HG03558 (cell line): Measurements from ENCODE around the gene COBLL1.

Experiments
- ATAC-seq: cut with Tn5 transposase; IDR thresholded peaks from one replicate; pipeline ENCODE4 v1.9.1; 2021; ENCODE audit warnings: moderate number of reproducible peaks; ENCODE audit not compliant: unreplicated experiment; ENCODE audit errors: extremely low read depth

Gene COBLL1

DNA sequence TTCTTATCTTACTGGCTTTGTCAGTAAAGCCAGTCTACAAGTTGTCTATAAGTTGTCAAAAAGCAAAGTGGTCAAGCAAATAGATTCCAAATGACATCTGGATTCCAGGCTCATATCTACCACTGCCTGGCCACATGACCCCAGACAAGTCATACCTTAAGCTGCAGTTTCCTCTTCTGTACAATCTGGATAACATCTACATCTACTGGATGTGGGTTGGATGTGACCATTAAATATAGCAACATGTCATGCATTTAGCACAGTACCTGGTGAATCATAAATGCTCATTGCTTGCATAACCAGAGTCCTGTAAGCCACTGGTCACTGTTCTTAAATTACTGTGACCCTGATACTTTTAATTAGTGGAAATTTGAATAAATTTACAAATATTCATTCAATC is 16.8 kb downstream of the COBLL1 start:
- no peak for ATAC-seq

DNA sequence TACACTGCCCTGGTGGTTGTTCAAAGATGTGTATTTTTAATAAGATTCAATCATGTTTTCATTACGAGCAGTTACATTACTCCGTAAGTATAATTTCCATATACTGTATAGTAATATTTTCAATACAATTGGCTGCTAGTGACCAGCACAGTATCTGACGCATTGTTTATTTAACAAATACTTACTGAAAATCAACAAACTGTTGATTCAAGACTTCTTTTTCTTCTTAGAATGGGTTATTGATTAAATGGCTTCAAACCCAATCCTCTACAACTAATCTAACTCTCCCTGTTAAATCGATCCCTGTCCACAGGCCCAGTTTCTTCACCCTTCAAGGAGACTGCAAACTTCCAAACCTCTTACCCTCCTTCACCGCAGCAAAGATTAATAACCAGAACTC is 18.5 kb downstream of the COBLL1 start:
- no peak for ATAC-seq

DNA sequence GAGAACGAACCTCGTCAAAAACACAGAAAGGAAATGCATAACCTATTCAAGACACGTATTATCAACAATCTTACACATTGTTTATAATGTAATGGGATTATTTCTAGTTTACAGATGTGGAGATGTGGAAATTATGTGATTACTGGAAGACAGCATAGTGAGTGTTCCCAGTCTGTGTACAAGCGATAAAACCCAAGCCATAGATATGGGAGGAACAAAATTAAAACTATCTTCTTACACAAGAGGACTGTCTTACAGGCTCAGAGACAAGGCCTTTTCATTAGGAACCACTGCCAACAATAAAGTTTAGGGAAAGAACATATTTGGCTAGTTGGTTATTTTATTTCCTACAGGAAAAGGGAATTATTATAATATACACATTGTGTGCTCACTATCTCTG is 20.3 kb downstream of the COBLL1 start:
- no peak for ATAC-seq

- ATAC-seq = no peak
These were observed 23.2 kb downstream of the COBLL1 start for GRCh38 chr2:164818149-164819136.

DNA sequence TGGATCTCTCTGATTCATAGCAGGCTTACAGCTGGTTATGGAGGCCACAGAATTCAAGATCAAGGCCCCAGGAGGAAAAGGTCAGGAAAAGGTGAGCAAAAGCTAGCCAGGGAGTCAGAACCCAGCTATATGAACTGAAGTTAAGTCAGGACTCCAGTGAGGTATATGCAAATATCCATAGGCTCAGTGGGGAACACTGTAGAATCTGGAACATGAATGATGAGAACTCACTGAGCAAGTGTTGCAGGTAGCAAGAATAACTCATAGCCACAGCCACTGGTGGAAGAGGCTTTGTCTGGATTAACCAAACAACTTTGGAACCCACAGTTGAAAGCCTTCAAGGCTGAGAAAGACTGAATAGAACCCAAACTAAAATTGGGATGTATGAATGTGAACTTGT is 24.7 kb downstream of the COBLL1 start:
- ATAC-seq = no peak

GRCh38 chr2:164816046-164816445 is 25.6 kb downstream of the COBLL1 start:
- ATAC-seq = no peak

- no peak for ATAC-seq
These were observed 26.4 kb downstream of the COBLL1 start for GRCh38 chr2:164815071-164815793.

DNA sequence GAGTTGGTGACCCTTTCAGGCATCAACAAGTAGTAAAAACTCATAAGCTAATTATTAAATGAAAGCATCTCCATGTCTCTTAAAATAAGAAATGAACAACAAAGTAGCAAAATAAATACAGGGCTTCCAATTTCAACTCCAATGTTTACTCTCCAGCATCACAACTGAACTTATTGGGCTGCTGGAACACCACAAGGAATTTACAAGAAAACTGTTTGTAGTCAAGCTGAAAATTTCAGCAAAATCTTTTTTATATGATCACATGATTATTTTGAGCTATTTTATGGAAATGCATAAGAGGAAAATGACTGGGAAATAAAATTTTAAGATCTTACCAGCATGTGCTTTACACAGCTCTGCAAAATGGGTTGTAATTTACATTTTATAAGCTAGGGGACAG is 28.1 kb downstream of the COBLL1 start:
- ATAC-seq = no peak

GRCh38 chr2:164812378-164812777 is 29.2 kb downstream of the COBLL1 start:
- no peak for ATAC-seq

DNA sequence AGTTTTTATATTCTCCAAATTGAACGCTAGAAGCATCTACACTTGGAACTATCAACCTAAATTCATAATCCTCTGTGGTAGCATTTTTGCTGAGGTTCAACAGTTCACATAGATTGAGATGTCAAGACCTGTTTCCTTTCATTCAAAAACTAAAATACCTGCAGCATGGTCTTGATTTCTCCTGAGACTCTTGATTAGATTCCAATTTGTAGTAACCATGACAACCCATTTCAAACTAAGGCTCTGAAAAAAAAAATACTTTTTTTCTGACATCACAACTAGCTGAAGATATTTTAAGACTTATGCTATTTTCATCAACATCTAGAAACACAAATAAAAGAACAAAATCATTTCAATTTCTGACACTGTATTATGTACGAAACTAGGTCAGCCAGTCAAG is 29.8 kb downstream of the COBLL1 start:
- no peak for ATAC-seq

DNA sequence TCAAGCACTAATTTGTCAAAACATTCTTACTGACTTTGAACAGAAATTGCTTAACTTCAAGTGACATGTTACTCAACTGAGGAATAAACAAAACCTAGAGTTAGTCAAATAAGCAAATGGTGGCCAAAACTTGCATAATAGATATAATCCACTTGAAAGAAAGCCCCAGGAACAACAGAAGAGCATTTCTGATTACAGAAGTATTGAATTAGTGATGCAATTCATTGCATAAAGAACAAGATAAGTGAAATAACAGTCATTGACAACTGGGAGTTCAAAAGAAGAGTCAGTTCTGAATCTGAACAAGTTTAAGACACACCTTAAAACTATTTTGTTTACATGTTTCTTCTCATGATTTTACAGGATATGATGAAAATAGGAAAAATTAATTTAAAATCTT is 30.8 kb downstream of the COBLL1 start:
- no peak for ATAC-seq

GRCh38 chr2:164808776-164809175 is 32.8 kb downstream of the COBLL1 start:
- ATAC-seq = no peak

DNA sequence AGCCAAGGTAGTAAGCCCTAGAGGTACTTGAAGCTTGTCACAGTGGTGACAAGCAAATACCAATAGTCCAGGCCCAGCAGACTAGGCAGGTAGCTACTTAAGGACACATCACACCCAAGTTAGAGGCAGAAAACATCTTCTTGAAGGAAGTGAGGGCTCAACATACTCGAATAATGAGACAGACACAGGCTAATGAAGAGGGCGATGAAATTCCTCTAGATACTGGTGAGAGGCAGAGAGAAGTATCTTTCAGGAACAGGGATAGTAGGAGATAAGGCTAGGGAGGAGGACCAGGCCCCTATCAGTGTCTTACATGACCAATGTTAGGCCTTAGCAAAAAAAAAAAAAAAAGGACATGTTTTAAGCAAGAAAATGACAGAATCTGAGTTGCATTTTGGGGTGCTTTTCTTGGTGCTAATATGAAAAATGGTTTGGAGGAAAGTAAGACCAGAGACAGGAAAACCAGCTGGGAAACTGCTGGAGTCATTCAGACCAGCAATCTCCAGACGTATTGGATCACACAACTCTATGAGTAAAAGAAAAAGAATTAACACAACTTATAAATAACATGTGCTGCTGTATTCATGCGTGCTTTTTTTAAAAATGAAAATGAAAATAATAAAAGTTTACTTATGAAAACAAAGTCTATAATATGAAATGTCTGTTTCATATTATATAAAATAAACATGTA is 37.7 kb downstream of the COBLL1 start:
- no peak for ATAC-seq

- ATAC-seq = no peak
These were observed 39.4 kb downstream of the COBLL1 start for GRCh38 chr2:164802095-164802707.

GRCh38 chr2:164800572-164800971 is 41.1 kb downstream of the COBLL1 start:
- ATAC-seq = no peak

DNA sequence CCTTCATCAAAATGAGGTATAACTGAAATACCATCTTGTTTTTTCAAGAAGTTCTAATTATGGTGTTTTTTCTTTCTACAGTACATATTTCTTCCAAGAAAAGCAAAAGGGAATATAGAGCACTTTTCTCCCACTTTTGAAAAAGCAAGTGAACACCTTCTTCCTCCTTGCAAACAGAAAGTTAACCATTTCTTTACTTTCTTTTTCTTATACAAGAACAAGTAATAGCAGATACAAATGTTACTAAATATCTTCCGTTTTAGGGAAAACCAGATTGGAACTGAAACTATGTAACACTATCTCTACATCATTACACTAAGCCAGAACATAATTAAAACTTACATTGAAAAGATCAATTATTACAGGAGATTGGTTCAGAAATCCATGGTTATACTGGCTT is 44.0 kb downstream of the COBLL1 start:
- ATAC-seq = no peak

DNA sequence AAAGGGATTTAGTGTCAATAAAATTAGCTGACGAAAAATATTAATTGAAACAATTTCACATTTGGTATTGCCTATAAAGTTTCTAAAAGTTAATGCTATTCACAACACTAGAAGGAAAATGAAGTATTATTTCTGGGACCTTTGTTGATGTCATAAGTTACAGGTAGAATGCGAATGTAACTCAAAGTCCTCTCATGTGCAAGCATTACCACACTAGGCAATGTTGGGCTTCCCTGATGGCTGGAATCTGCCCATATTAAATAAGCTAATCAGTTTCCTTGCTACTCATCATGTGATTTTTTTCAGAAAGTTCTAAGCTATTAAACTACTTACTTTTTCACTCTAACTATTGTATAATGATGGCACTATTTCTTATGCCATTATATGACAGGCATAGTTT is 44.6 kb downstream of the COBLL1 start:
- no peak for ATAC-seq

DNA sequence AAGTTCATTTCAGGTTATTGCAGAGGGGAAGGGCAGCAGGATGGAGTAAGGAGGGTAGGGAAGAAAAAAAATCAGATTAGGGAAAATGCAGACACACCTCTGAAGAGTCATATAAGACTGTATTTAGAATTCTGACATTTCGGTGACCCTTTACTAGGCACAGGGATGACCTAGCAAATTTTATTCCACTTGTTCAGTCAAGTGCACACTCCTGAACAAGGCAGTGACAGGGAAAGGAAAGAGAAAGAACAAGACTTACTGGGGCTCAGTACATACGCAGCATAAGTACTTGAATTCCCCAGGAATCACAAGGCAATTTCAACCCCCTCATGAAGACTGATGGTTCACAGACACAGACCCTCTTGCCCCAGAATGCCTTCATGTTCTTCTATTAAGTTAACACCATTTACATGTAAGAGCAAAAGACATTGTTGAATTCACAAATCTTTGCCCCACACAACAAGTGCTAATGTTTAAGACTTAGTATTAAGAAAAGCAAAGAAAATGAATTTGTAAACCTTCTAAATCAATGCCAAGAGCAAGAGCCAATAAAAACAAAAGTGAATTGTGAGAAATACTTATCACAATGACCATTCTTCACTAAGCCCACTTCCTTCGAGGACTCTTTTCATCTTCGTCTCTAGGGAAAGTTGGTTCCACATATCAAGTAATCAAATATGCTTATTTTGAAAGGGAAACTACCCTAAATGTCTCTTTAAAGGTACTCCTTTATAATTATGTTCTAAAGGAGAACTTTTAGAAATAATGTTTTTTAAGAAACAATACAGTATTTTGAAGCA is 47.0 kb downstream of the COBLL1 start:
- ATAC-seq = no peak

DNA sequence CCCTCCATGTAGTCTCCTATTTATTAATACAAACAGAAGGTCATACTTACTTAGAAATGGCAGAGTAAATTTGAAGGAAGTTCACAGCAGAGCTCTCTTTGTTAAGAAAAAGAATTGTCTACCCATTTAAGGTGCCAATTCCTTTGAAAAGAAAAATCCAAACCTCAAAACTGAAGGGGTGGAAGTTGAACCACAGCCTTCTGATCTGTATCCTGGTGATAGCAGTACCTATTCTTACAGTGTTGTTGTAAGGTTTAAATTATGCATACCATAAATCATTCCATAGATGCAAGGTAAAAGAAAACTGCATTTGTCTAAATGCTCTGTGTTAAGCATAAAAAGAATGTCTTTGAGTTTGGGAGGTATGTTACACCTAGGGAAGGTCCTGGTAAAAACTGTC is 47.6 kb downstream of the COBLL1 start:
- ATAC-seq = no peak

DNA sequence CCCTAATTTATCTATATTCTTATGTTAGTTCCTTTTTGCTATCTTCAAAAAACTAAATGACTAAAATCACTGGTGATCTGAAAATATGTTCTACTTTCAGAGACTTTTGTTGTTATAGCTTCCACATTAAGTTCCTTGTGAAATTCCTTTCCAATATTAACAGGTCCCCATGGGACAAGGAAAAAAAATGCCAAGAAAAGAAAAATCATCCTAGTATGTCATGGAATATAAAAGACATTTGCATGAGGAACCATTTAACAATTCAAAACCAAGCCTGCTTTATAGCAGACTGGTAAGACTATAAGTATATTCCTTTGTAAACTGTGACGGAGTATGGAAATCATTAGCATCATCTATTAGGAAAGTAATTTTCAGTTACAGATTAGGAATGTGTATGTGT is 48.1 kb downstream of the COBLL1 start:
- no peak for ATAC-seq
